Measurements from ENCODE around the gene ZNF101.

DNA sequence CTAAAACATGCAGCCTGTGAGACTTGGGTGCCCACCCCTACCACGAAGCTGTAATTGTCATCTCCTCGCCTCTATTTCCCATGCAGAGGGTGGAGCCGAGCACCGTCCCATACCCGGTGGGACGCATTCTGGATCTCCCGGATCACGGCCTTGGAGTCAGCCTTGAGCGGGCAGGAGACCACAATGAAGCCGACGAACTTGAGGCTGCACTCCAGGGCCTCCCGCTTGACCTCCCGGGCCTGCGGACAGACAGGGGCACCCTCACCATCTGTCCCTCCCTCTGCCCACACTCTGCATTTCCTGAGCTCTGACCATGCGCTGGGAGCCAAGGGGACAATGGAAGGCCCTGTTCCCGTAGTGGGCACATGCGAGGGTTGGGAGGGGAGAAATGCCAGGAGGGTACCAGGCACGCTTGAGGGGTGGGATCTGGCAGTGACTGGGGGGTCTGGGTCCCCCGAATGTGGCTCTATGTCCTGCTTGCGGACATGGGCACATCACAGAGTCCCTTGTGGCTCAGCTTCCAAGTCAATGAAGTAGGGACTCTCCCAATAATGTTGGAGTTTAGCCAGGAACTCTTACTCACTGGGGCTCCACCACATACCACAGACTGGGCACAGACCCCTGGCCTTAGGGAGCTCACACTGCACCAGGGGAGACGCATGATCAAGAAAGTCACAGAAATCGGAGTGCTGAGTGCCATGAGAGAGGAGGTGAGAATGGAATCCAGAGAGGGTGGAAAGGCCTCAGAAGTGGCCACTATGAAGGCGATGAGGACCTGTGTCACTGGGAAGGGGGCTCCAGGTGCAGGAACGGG, 15.9 kb upstream of the ZNF101 start:
- TF ChIP-seq, protein P1, sequence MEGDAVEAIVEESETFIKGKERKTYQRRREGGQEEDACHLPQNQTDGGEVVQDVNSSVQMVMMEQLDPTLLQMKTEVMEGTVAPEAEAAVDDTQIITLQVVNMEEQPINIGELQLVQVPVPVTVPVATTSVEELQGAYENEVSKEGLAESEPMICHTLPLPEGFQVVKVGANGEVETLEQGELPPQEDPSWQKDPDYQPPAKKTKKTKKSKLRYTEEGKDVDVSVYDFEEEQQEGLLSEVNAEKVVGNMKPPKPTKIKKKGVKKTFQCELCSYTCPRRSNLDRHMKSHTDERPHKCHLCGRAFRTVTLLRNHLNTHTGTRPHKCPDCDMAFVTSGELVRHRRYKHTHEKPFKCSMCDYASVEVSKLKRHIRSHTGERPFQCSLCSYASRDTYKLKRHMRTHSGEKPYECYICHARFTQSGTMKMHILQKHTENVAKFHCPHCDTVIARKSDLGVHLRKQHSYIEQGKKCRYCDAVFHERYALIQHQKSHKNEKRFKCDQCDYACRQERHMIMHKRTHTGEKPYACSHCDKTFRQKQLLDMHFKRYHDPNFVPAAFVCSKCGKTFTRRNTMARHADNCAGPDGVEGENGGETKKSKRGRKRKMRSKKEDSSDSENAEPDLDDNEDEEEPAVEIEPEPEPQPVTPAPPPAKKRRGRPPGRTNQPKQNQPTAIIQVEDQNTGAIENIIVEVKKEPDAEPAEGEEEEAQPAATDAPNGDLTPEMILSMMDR (IDR thresholded peaks at IDR 0.05): no peak
- no peak for TF ChIP-seq POLR2A (IDR thresholded peaks at IDR 0.05)
